Activated CD8-positive, alpha-beta T cell treated with anti-CD3 and anti-CD28 coated beads for 36 hours (primary cell): ENCODE results near the gene LRPPRC. TPM values are rescaled to one million over a fixed set of nuclear protein-coding genes. Genes with fewer than 3 reads are reported as not detected.

Experiments used
- ATAC-seq: fragments of 200-7000 bp; cut with Tn5 transposase; one replicate; pipeline ENCODE4 v1.10.0; 2021; ENCODE audit warnings: mild to moderate bottlenecking, moderate library complexity
- CTCF ChIA-PET: fragments of 350-600 bp; sonication (Branson Sonifier 250); formaldehyde crosslinking; loops from one replicate; lab custom pipeline; 2021; ENCODE audit warnings: antibody characterized with exemption; lab: Charles Lee
- POLR2A ChIA-PET: fragments of 350-600 bp; sonication (Branson Sonifier 250); formaldehyde crosslinking; loops from one replicate; lab custom pipeline; 2021; ENCODE audit warnings: antibody characterized with exemption; lab: Charles Lee
- DNase-seq: peaks from one replicate; pipeline ENCODE4 v3.0.0-alpha.2; 2020
- H3K27ac Mint-ChIP-seq: one replicate; pipeline ENCODE4 v1.8.0; 2021; ENCODE audit warnings: mild to moderate bottlenecking, mixed read lengths
- H3K27me3 Mint-ChIP-seq: one replicate; pipeline ENCODE4 v1.8.0; 2021; ENCODE audit warnings: mixed read lengths
- H3K36me3 Mint-ChIP-seq: one replicate; pipeline ENCODE4 v1.8.0; 2021; ENCODE audit warnings: low read depth, mixed read lengths
- H3K4me1 Mint-ChIP-seq: one replicate; pipeline ENCODE4 v1.8.0; 2021; ENCODE audit warnings: low read depth, mixed read lengths
- H3K4me3 Mint-ChIP-seq: one replicate; pipeline ENCODE4 v1.8.0; 2021; ENCODE audit warnings: mild to moderate bottlenecking, moderate library complexity, mixed read lengths
- H3K9me3 Mint-ChIP-seq: one replicate; pipeline ENCODE4 v1.8.0; 2021; ENCODE audit warnings: mixed read lengths
- intact Hi-C: fragments of 100-400 bp; cut with micrococcal nuclease; formaldehyde crosslinking; loops from one replicate; pipeline ENCODE4 v1.10.0; 2022
- total RNA-seq, 2 experiments: library from RNA; stranded (reverse); gene quantifications; one replicate each; pipeline ENCODE4 v1.2.3, GENCODE V29; 2021
- TF ChIP-seq, protein P1 (sequence below): fragments of 200-600 bp; IDR thresholded peaks from one replicate; pipeline ENCODE4 v1.8.0; 2022; ENCODE audit warnings: antibody characterized with exemption, mild to moderate bottlenecking

LRPPRC gene
- total RNA-seq, 2 experiments from 2014 or later = 207 to 225 TPM

- Mint-ChIP-seq H3K27ac (no peak overlapping the region), H3K36me3 (no peaks in the 10 kb centered on the region)
- POLR2A ChIA-PET = interaction anchor here (0.7 kb wide), 1 partner anchor 105 kb away, joined by 3 read pairs; no protein-coding TSS in a partner anchor
Observed at GRCh38 chr2:43877782-43878464, 117.9 kb downstream of the LRPPRC start.

DNA sequence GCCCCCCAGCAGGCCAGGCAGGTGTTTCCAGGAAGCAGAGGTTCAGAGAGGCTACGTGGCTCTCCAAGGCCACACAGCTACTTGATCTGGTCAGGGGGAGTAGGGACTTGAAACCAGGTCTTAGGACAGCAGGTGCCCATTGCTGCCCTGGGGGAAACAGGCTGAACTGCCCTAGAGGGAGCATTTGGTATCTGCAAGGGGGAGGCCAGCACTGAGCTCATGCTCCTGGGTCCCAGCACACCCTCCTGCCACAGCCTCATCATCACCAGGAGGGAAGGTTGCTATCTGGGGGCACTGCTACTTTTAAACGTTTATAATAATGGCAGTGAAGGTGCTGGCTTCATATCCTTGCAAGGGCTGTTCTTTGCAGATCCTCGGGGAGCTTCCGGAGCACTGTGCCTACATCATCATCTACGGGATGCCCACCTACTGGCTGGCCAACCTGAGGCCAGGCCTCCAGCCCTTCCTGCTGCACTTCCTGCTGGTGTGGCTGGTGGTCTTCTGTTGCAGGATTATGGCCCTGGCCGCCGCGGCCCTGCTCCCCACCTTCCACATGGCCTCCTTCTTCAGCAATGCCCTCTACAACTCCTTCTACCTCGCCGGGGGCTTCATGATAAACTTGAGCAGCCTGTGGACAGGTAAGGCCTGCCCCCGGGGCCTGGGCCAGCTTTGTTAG is 120.9 kb downstream of the LRPPRC start:
- POLR2A ChIA-PET = interaction anchor here (0.5 kb wide), 1 partner anchor 79 kb away, joined by 3 read pairs; no protein-coding TSS in a partner anchor
- Mint-ChIP-seq H3K4me3 (no peak overlapping the region), H3K9me3 (no peaks in the 10 kb centered on the region), H3K4me1 (peaks cover 2% of the 10 kb centered on the region), H3K27me3 (peaks cover 8% of the 10 kb centered on the region), H3K36me3 (no peaks in the 10 kb centered on the region), H3K27ac (no peak overlapping the region)
- TF ChIP-seq, protein P1, sequence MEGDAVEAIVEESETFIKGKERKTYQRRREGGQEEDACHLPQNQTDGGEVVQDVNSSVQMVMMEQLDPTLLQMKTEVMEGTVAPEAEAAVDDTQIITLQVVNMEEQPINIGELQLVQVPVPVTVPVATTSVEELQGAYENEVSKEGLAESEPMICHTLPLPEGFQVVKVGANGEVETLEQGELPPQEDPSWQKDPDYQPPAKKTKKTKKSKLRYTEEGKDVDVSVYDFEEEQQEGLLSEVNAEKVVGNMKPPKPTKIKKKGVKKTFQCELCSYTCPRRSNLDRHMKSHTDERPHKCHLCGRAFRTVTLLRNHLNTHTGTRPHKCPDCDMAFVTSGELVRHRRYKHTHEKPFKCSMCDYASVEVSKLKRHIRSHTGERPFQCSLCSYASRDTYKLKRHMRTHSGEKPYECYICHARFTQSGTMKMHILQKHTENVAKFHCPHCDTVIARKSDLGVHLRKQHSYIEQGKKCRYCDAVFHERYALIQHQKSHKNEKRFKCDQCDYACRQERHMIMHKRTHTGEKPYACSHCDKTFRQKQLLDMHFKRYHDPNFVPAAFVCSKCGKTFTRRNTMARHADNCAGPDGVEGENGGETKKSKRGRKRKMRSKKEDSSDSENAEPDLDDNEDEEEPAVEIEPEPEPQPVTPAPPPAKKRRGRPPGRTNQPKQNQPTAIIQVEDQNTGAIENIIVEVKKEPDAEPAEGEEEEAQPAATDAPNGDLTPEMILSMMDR = no peak
- CTCF ChIA-PET = no interaction called here
- intact Hi-C loops = loop anchor here (10.0 kb wide), 1 partner anchor 260 kb away; no protein-coding TSS in a partner anchor
- ATAC-seq (no peak), DNase-seq (no peak)

More at GRCh38 chr2:43877782-43878464, 117.9 kb downstream of the LRPPRC start:
- Mint-ChIP-seq H3K4me3 (no peak overlapping the region), H3K4me1 (peaks cover 2% of the 10 kb centered on the region), H3K27me3 (peaks cover 6% of the 10 kb centered on the region), H3K9me3 (no peaks in the 10 kb centered on the region)
- CTCF ChIA-PET = interaction anchor here (0.6 to 1.5 kb wide), 28 partner anchors 9 to 1078 kb away, joined by 3 to 15 read pairs (median 3); partner anchors contain the start of gene DYNC2LI1
- TF ChIP-seq, protein P1 = peak; percentile 98
- intact Hi-C loops = loop anchor here (10.0 kb wide), 1 partner anchor 263 kb away; no protein-coding TSS in a partner anchor
- DNase-seq = peak; percentile 81
- ATAC-seq = peak; percentile 96

DNA sequence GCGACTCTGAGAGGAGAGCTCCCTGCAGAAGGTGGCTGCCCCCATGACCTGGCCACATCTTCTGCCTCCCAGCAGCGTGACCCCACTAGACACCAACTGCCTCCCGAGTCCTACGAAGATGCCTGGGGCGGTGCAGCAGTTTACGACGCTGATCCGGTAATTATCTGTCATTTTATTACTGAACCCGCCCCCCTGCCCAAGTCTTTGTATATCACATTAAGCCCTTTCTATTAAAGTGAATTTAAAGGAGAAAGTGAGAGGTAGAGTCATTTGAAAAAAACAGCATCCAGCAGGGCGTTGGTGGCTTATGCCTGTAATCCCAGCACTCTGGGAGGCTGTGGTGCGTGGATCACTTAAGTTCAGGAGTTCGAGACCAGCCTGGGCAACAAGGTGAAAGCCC is 123.6 kb downstream of the LRPPRC start:
- intact Hi-C loops = loop anchor here (10.0 kb wide), 1 partner anchor 257 kb away; no protein-coding TSS in a partner anchor
- Mint-ChIP-seq H3K36me3 (no peaks in the 10 kb centered on the region), H3K4me3 (no peak overlapping the region), H3K4me1 (no peaks in the 10 kb centered on the region), H3K27ac (no peak overlapping the region), H3K27me3 (peaks cover 9% of the 10 kb centered on the region), H3K9me3 (no peaks in the 10 kb centered on the region)
- CTCF ChIA-PET = no interaction called here
- TF ChIP-seq, protein P1 = no peak
- DNase-seq (no peak), ATAC-seq (no peak)
- POLR2A ChIA-PET = no interaction called here

DNA sequence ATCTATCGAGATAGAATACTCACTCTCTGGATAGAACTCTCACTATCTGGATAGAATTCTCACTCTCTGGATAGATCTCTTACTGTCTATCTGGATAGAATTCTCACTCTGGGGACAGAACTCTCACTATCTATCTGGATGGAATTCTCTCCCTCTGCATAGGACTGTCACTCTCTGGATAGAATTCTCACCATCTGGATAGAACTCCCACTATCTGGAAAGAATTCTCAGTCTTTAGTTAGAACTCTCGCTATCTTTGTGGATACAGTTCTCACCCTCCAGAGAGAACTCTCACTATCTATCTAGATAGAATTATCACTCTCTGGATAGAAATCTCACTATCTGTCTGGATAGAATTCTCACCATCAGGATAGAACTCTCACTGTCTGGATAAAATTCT is 140.5 kb downstream of the LRPPRC start:
- H3K27me3 Mint-ChIP-seq = peaks cover 31% of the 10 kb centered on the region

More for the DNA sequence above, 140.5 kb downstream of the LRPPRC start:
- Mint-ChIP-seq H3K27ac (no peak overlapping the region), H3K36me3 (no peaks in the 10 kb centered on the region), H3K4me1 (no peaks in the 10 kb centered on the region), H3K9me3 (no peaks in the 10 kb centered on the region), H3K4me3 (no peak overlapping the region)
- CTCF ChIA-PET = no interaction called here
- POLR2A ChIA-PET = no interaction called here
- intact Hi-C loops = no loop called here
- no peak for ATAC-seq
- no peak for DNase-seq
- TF ChIP-seq, protein P1 = no peak
